C4-2B (cell line): Measurements from ENCODE around the gene TRIM14.

ENCODE experiments used
- ZFX ChIP-seq: fragments of 450-650 bp; IDR thresholded peaks from 2 replicates; pipeline ENCODE4 v1.6.1; 2017
- TF ChIP-seq, protein P1 (sequence below): fragments of 450-650 bp; conservative IDR thresholded peaks from 2 replicates; pipeline ENCODE4 v1.5.1; 2017; ENCODE audit warnings: mild to moderate bottlenecking

- TF ChIP-seq, protein P1, sequence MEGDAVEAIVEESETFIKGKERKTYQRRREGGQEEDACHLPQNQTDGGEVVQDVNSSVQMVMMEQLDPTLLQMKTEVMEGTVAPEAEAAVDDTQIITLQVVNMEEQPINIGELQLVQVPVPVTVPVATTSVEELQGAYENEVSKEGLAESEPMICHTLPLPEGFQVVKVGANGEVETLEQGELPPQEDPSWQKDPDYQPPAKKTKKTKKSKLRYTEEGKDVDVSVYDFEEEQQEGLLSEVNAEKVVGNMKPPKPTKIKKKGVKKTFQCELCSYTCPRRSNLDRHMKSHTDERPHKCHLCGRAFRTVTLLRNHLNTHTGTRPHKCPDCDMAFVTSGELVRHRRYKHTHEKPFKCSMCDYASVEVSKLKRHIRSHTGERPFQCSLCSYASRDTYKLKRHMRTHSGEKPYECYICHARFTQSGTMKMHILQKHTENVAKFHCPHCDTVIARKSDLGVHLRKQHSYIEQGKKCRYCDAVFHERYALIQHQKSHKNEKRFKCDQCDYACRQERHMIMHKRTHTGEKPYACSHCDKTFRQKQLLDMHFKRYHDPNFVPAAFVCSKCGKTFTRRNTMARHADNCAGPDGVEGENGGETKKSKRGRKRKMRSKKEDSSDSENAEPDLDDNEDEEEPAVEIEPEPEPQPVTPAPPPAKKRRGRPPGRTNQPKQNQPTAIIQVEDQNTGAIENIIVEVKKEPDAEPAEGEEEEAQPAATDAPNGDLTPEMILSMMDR: peak; percentile 98
- TF ChIP-seq ZFX: no peak
Measured at GRCh38 chr9:98074115-98074990, 44.7 kb downstream of the TRIM14 start.
